GM20431 (cell line): ENCODE data around the gene ADAMTS13.

Experiments used
- in situ Hi-C: fragments of 300-500 bp; cut with MseI, MboI; formaldehyde crosslinking; loops from one replicate; pipeline ENCODE4 v1.15.0; 2020; ENCODE audit warnings: low sequenced_read_pairs; ENCODE audit not compliant: unreplicated experiment

ADAMTS13 gene

GRCh38 chr9:133499132-133499891, 77.1 kb downstream of the ADAMTS13 start:
- in situ Hi-C loops = no loop called here

GRCh38 chr9:133499892-133500270, 77.7 kb downstream of the ADAMTS13 start:
- in situ Hi-C loops = no loop called here

- in situ Hi-C loops = no loop called here
Observed at GRCh38 chr9:133502112-133502511, 79.9 kb downstream of the ADAMTS13 start.

GRCh38 chr9:133505186-133505830, 83.1 kb downstream of the ADAMTS13 start:
- in situ Hi-C loops = no loop called here

- in situ Hi-C loops = no loop called here
Observed at GRCh38 chr9:133505901-133506652, 83.9 kb downstream of the ADAMTS13 start.

- in situ Hi-C loops = no loop called here
Observed at GRCh38 chr9:133506653-133507038, 84.5 kb downstream of the ADAMTS13 start.

- in situ Hi-C loops = no loop called here
Observed at GRCh38 chr9:133507246-133507965, 85.2 kb downstream of the ADAMTS13 start.

- in situ Hi-C loops = no loop called here
Observed at GRCh38 chr9:133508046-133508445, 85.9 kb downstream of the ADAMTS13 start.
